Limb (tissue), 2 donors: ENCODE measurements around the gene DIP2C.
"Not testable (repeated sequence)": the region's sequence is repeated elsewhere in the genome, so short reads cannot be mapped to it uniquely, and the experiment has no call there.

ENCODE experiments used
- DNase-seq, 2 donors: peaks; one replicate each; pipeline ENCODE4 v3.0.0-alpha.2; 2016; ENCODE audit errors: extremely low spot score in 2 of 2

The DIP2C gene

DNA sequence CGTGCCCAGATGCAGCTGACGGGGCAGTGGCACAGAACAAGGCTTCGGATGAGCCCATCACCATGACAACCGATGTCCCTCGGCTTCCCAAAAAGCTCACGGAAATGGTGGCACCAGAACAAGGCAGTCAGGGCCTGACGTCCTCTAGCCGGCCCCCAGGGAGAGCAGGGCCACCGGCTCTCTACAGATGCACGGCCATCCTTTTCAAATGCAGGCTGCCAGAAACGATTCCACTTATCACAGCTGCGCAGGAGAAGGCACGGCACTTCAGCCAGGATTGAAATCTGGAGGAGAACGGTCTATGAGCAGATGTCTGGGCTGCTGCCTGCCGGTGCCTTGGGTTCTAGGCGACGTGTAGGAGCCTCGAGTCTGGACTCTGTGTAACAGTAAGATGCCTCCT, 330.4 kb downstream of the DIP2C start:
- no peak for DNase-seq

DNA sequence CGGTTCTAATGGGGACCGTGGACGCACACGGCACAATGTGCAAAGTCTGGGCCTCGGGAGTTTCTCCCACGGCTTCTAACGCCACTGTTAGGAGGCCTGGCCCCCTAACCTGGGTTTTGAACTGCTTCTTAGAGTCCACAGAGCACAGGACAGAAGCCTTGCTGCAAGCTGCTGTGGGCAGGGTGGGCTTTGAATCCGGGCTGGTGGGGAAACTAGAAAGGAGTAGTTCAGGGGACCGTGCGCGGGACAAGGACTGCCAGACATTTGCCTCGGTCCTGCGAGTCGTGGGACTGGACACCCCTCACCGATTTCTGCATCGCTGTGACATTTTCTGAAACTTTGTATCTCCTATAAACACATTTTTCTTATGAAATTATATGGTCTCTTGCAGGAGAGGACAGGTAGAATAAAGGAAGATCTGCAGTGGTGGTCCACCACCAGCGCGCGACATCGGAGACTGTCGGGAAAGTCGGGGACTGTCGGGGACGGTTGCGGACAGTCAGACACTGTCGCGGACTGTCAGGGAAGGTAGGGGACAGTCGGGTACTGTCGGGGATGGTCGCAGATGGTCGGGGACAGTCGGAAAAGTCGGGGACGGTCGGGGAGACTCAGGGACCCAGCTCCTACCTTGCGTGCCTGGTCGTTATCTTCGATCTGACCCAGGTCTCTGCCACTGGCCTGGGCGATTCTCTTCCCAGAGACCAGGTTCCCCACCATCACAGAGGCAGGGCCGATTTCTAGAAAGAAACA, 332.1 kb downstream of the DIP2C start:
- no peak for DNase-seq

DNA sequence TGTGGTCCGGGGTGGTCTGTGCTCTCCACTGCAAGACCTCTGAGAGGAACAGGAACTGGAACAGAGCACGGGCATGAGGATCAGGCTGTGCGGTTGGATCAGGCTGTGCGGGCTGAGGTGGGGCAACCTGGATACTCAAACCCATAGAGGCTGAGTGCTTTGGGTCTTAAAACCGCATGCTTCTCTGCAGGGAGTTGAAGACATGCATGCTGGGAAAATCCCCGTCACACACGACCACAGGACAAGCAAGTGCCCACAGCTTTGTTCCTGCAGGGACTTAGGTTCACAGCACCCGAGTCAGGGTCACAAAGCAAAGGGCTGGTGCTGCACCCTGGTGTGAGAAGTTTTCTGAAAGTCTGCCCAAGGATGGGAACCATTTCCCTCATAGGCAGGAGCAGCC, 333.0 kb downstream of the DIP2C start:
- no peak for DNase-seq

DNA sequence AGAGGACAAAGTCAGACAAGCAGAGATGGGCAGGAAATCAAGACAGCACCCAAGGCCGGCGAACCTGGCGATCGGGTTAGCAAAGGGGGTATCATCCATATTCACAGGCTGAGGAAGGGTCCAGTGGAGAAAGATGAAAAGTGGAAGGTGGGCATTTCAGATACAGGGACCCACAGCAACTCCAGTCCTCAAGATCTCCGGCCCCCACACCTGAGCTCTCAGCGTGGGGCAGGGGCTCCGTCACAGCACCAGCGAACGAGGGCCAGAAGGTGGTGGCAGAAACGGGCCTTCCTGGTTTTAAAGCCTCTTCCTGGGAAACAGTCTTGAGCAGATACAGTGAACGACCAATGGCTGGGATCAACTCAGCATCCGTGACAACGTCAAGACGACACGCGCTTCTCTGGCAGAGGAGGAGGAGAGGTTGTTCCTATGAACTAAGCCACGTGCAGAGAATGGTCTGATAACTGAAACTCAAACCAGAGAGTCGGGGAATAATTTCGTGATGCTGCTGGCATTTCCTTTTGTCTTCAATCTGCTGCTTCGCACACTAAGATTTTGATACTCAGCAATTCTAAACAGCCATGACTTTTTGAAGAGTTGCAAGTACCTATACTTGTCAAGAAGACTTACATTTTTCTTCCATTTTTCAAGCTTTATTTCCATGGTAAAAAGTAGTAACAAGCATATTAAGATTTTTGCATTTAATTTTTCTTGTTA, 334.4 kb downstream of the DIP2C start:
- no peak for DNase-seq

DNA sequence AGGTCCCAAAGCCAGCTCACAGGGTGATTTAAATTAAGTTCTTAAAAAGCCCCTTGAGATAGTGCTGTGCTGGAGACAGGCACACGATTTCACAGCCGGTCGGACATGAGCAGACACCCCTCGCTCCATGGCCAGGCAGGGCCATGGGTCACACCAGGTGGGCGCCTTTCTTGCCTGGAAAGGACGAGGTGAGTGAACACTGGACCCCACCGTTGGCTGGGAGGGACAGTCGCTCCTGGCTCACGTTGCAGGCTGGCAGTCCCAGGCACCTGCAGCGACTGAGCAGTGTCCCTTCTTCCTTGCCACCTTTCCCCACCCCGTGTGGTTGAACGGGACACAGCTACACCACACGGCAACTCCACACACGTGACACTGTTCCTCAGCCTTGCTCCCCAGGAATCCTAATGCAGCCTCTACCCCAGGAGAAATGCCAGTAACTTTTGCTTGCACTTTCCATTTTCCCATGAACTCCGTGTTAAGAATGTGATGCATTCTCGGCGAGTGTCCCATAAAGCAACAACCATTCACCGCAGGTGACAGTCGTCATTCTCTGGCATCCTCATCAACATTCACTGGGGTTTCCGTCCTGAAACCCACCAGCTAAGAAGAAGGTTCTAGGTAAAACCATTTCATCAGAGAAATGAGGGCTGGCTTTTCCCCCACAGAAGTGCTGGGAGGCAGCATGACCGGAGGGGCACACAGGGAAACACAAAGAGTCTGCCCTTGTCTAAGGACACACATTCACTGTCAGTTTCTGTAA, 336.8 kb downstream of the DIP2C start:
- no peak for DNase-seq

DNA sequence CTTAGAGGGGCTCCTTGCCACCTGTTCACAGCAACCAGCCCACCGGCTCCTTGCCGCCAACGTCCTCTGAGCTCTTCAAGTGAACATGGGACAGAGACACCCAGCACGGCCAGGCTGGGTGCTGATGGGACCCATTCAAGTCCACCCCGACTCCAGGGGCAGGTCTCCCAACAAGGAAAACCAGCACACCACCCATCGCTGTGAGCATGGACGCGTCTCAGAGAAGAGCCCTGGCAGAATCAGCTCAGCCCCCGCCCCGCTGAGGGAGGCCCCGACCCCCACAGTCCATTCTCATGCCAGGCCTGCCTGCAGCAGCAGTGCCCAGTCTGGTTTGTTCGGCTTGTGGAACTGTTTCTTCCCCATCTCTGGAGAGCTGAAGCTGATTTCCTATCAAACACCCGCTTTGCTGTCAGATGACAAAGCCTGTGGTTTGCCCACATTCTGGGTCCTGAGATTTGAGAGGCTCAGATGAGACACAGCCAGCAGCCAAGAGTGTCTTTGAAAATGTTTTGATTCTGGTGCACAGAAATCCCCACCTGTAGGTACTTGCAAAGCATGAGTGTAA, 337.6 kb downstream of the DIP2C start:
- no peak for DNase-seq

DNA sequence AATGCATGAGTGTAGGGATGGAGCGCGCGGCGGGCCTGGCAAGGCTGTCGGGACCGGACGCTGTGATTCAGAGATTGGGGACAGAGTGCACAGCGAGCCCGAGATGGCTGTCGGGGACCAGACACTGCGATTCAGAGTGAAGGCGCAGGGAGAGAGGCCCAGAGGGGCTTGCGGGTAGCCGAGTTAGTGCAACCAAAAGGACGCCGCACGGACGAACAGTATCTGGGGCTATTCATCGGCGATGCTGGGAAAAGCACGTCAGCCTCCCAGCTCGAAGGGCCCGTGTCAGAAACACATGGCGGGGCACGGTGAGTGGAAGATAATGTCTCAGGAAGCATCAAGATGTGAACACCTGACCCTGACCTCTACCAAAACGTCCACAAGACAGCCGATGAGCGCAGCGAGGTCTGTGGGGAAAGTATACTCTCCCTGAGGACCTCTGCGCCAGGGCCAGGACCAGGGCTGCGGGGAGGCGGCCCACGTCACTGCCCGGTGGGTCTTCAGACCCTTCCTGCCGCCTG, 338.4 kb downstream of the DIP2C start:
- no peak for DNase-seq

DNA sequence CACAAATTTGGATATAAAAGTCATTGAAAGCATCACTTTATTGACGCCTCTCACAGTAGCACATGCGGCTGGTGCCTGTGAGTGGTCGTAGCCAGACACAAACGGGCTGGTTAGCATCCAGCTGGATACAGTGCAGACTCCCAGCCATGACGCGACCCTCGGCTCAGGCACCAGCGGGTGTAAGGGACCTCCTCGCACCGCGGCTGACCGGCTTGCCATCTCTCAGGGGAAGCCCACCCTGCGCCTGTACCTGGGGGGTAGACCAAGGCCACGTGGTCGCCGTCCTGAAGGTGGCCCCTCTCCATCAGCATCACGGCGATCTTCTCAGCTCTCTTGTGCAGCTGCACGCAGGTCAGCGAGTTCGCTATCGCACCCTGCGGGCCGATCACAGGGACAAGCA, 340.4 kb downstream of the DIP2C start:
- DNase-seq: no peak

DNA sequence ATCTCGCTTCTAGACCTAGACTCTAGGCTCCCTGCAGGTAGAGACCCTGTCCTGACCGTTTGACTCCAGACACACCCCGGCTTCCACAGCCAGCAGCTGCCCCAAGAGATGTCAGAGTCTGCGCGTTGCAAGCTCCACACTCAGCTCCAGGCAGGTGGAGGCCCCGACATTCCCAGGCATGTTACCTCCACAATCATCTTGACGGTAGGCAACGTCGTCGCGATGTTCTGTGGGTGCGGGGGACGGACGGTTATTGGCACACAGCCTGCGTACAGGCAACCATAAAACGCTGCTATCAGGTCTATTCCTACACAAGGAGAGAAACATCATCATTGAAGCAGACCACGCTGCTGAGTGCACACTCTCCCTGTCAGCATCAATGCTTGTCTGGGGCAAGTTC, 341.0 kb downstream of the DIP2C start:
- no peak for DNase-seq

DNA sequence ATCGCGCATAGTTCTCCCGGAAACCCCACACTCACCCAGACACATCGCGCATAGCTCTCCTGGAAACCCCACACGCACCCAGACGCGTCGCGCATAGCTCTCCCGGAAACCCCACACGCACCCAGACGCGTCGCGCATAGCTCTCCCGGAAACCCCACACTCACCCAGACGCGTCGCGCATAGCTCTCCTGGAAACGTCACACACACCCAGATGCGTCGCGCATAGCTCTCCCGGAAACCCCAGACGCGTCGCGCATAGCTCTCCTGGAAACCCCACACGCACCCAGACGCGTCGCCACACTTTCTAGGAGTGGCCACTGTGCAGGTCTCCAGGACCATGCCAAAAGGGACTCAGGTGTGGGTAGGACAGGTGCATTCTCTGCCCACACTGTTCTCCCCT, 341.7 kb downstream of the DIP2C start:
- not testable (repeated sequence) for DNase-seq

DNA sequence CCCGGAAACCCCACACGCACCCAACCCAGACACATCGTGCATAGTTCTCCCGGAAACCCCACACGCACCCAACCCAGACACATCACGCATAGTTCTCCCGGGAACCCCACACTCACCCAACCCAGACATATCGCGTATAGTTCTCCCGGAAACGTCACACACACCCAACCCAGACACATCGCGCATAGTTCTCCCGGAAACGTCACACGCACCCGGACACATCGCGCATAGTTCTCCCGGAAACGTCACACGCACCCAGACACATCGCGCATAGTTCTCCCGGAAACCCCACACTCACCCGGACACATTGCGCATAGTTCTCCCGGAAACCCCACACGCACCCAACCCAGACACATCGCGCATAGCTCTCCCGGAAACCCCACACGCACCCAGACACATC, 342.3 kb downstream of the DIP2C start:
- not testable (repeated sequence) for DNase-seq

DNA sequence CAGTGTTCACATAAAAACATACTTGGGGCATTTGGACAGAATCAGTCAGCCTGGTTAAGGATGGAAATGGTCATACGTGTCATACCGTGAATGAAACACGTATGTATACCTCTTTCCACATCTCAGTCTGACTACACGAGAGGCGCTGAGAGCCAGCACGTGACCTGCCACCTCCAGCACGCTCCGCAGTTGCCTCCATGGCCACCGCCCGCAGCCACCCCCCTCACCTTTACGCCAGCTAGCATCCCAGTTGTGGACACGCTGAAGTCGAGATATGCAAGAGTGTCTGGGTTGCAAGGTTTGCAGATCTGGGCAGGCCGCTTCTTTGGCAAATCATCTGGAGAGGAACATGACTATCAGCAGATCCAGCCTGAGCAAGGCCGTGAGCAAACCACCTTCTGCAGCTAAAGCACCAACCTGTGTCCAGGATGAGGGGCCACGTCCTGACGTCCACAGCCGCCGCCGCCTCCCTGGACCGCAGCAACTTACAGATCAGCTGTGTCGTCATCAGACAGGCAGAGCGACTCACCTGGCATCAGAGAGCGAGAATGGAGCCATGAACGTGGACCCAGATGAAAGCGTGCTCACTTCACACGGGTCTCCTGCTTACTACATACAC, 344.8 kb downstream of the DIP2C start:
- DNase-seq: no peak

DNA sequence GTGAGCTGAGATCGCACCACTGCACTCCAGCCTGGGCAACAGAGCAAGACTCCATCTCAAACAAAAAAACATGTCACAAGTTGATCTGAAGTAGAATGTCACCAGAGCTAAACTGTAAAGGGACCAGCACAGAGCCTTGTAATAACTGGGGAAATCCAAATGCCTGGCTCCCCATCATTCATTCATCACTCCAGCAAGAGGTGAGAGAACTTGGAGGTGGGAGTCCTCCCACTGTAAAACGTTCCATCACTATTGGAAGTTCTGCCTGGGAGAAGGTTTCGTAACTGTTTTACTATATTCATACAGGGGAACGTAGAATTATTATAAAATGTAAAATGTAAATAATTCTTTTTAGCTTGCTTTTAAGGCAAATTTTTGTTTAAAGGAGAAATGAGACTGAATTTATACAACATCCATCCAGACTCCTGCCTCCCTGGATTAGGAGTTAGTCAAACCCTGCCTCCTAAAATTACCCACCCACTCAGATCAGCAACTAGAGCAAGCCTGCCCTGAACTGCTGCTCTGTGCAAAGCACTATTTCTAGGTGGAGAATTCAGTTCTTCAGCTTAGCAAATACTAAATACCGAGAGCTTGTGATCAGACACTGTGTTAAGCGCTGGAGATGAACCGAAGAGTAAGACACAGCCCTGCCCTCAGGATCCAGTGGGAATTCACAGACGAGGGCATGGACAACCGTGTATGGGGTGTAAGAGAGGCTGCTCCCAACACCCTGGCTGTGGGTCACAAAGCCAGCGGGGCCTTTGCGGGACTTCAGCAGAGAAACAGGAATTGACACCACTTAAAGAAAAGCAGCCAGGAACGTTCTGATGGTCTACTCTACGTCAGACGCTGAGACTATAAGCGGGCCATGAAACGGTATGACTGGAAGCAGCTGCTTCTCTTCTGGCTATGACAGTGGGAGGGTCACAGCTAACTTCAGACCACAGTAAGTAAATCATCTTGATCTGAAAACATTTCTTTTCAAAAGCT, 345.9 kb downstream of the DIP2C start:
- no peak for DNase-seq

DNA sequence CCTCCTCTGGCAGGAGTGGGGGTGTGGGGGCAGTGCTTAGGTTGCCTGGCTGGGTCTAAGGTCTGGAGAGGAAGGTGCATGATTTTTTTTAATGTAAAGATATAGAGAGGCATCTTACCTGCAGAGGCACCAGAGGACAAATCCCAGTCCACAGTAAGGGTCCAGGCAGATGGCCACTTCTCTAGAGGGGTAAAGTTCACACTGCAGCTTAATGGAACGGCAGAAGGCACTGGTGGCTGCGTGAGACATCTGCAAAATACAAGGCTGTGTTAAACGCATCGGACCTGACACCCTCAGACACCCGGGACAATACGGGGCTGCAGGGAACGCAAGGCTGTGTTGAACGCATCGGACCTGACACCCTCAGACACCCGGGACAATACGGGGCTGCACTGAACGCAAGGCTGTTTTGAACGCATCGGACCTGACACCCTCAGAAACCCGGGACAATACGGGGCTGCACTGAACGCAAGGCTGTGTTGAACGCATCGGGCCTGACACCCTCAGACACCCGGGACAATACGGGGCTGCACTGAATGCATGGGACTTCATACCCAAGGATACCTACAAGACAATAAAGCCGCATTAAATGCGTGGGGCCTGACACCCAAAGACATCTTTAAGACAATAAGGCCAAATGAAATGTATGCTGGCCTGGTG, 348.3 kb downstream of the DIP2C start:
- no peak for DNase-seq

DNA sequence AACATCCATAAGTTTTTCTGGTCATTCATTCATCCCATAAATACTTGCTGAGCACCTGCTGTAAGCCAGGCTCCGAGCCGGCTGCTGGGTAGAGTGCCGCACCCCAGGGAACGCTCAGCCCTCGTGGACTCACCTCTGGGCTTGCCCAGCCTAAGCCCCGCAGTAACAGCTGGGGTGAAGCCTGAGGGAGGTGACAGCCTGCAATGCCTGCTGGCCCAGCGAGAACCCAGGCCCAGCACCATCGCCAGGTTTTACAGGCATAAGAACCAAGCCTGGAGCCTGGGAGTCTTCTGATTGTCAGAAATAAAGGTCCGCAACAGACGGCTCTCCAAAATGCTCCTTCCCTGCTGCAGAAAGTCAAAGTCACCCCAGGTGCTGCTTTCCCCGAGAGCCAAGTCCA, 348.8 kb downstream of the DIP2C start:
- no peak for DNase-seq

DNA sequence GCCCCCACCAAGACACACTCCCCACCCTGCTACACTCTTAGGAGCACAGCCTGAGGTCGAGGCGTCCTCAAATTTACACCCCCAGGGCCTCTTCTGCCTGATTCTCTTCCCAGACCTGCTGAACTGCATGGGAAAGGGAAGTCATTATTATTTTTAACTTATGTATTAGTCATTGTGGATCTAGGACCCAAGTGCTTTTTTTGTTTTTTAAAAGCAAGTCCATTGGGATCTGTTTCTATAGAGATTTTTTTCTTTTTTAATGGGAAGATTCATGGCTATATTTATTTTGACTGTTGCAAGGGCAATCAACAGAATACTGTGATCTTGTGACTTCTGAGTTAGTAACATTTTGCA, 350.5 kb downstream of the DIP2C start:
- no peak for DNase-seq

DNA sequence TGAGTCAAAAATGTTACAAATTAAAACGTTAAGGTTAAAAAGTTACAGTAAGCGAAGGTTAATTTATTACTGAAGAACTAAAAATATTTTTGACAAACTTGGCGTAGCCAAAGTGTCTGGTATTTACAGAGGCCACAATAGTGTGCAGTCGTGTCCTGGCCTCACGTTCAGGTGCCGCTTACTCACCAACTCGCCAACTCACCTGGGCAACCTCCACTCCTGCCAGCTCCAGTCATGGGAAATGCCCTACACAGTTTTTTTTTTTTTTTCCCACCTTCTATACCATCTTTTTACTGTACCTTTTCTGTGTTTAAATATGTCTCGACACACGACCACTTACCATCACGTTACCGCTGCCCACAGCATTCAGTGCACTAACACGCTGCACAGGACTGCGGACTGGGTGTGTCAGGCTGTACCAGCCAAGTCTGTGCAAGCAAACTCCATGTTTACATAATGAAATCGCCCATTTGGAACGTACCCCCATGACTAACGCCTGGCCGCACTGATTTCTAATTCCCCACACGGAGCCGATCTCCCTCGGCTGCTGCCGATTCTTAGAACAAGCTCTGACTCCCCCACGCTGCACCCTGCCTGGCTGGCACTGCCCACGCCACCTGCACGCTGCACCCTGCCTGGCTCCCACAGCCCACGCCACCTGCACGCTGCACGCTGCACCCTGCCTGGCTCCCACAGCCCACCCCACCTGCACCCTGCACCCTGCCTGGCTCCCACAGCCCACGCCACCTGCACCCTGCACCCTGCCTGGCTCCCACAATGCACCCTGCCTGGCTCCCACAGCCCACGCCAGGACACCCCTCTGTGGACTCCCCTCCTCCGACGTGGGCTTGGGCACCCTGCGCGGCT, 351.1 kb downstream of the DIP2C start:
- DNase-seq: peak in 1 of 2 donors; percentile 21

DNA sequence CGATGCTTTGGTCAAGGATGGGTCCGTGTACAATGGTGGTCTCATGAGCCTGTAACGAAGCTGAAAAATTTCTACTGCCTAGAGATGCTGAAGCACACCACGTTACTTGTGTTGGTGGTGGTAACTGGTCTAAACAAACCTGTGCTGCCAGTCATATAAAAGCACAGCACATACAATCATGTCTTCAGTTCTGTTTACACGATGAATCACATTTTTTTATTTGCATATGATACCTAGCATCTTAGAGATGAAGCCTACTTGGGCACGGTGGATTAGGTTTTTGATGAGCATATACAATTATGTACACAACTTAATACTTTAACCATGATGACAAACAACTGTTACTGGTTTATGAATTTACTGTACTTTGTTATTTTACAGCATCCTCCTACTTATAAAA, 353.2 kb downstream of the DIP2C start:
- DNase-seq: no peak
